HG03095 (cell line): Measurements from ENCODE around the gene PKNOX2.
"Not testable (repeated sequence)": the region's sequence is repeated elsewhere in the genome, so short reads cannot be mapped to it uniquely, and the experiment has no call there.

Experiments used
- ATAC-seq: cut with Tn5 transposase; IDR thresholded peaks from one replicate; pipeline ENCODE4 v1.9.1; 2021; ENCODE audit warnings: moderate library complexity; ENCODE audit not compliant: unreplicated experiment

PKNOX2 gene

GRCh38 chr11:125201525-125202141 is 37.1 kb downstream of the PKNOX2 start:
- no peak for ATAC-seq

- no peak for ATAC-seq
These were observed 37.9 kb downstream of the PKNOX2 start for GRCh38 chr11:125202362-125202880.

GRCh38 chr11:125202977-125203376 is 38.4 kb downstream of the PKNOX2 start:
- no peak for ATAC-seq

GRCh38 chr11:125207866-125208425 is 43.4 kb downstream of the PKNOX2 start:
- ATAC-seq, result no peak

- no peak for ATAC-seq
These were observed 45.5 kb downstream of the PKNOX2 start for GRCh38 chr11:125210066-125210465.

- no peak for ATAC-seq
These were observed 46.8 kb downstream of the PKNOX2 start for GRCh38 chr11:125211191-125211947.

GRCh38 chr11:125211948-125212340 is 47.4 kb downstream of the PKNOX2 start:
- ATAC-seq, result no peak

GRCh38 chr11:125214601-125215565 is 50.3 kb downstream of the PKNOX2 start:
- ATAC-seq, result no peak

- no peak for ATAC-seq
These were observed 51.4 kb downstream of the PKNOX2 start for GRCh38 chr11:125215976-125216375.

- ATAC-seq, result no peak
These were observed 53.8 kb downstream of the PKNOX2 start for GRCh38 chr11:125218336-125218735.

GRCh38 chr11:125221461-125221860 is 56.9 kb downstream of the PKNOX2 start:
- ATAC-seq, result no peak

GRCh38 chr11:125222494-125222893 is 57.9 kb downstream of the PKNOX2 start:
- no peak for ATAC-seq

- ATAC-seq, result not testable (repeated sequence)
These were observed 58.6 kb downstream of the PKNOX2 start for GRCh38 chr11:125223161-125223560.

- no peak for ATAC-seq
These were observed 59.4 kb downstream of the PKNOX2 start for GRCh38 chr11:125223901-125224361.

GRCh38 chr11:125224391-125225021 is 60.0 kb downstream of the PKNOX2 start:
- ATAC-seq, result no peak

- no peak for ATAC-seq
These were observed 60.9 kb downstream of the PKNOX2 start for GRCh38 chr11:125225401-125225800.

- ATAC-seq, result no peak
These were observed 61.5 kb downstream of the PKNOX2 start for GRCh38 chr11:125226031-125226430.

GRCh38 chr11:125226706-125227105 is 62.2 kb downstream of the PKNOX2 start:
- no peak for ATAC-seq

- ATAC-seq, result no peak
These were observed 62.6 kb downstream of the PKNOX2 start for GRCh38 chr11:125227151-125227550.

- ATAC-seq, result no peak
These were observed 63.9 kb downstream of the PKNOX2 start for GRCh38 chr11:125228445-125228844.
